GM23338 (cell line): ENCODE measurements around the gene RPS21. TPM values are rescaled to one million over a fixed set of nuclear protein-coding genes. Genes with fewer than 3 reads are reported as not detected.

ENCODE experiments used
- ATAC-seq: fragments of 200-7000 bp; cut with Tn5 transposase; 3 replicates; pipeline ENCODE4 v1.9.1; 2020
- DNase-seq: peaks from one replicate; pipeline ENCODE4 v3.0.0-alpha.2; 2015; ENCODE audit warnings: low spot score
- H2AFZ ChIP-seq: fragments of 200-600 bp; sonication (generic); 2 replicates; pipeline ENCODE4 v1.8.0; 2016; ENCODE audit warnings: antibody characterized with exemption, mild to moderate bottlenecking, moderate library complexity
- H3F3A ChIP-seq: fragments of 200-600 bp; sonication (generic); replicated peaks from 2 replicates; pipeline ENCODE4 v1.8.0; 2017; ENCODE audit warnings: antibody characterized with exemption, mixed run types, low read depth
- H3K27ac ChIP-seq: fragments of 200-600 bp; sonication (generic); 2 replicates; pipeline ENCODE4 v1.6.1; 2016; ENCODE audit warnings: low read depth
- H3K27me3 ChIP-seq: fragments of 200-600 bp; sonication (generic); 2 replicates; pipeline ENCODE4 v1.8.0; 2016; ENCODE audit warnings: mild to moderate bottlenecking, mixed run types, moderate library complexity; ENCODE audit not compliant: insufficient read depth
- H3K36me3 ChIP-seq: fragments of 200-600 bp; sonication (generic); 2 replicates; pipeline ENCODE4 v1.8.0; 2016; ENCODE audit warnings: mild to moderate bottlenecking; ENCODE audit not compliant: insufficient read depth
- H3K4me1 ChIP-seq: fragments of 200-600 bp; sonication (generic); 2 replicates; pipeline ENCODE4 v1.8.0; 2016; ENCODE audit warnings: mild to moderate bottlenecking, moderate library complexity; ENCODE audit not compliant: insufficient read depth
- H3K4me2 ChIP-seq: fragments of 200-600 bp; sonication (generic); 2 replicates; pipeline ENCODE4 v1.7.1; 2017; ENCODE audit warnings: mixed run types
- H3K4me3 ChIP-seq: fragments of 200-600 bp; sonication (generic); 2 replicates; pipeline ENCODE4 v1.6.1; 2016; ENCODE audit warnings: mixed run types
- H3K79me2 ChIP-seq: fragments of 200-600 bp; sonication (generic); replicated peaks from 2 replicates; pipeline ENCODE4 v1.8.0; 2017; ENCODE audit warnings: mild to moderate bottlenecking; ENCODE audit not compliant: insufficient read depth
- H3K9me2 ChIP-seq: fragments of 200-600 bp; sonication (generic); 2 replicates; pipeline ENCODE4 v1.8.0; 2017; ENCODE audit not compliant: insufficient read depth
- H4K20me1 ChIP-seq: fragments of 200-600 bp; sonication (generic); replicated peaks from 2 replicates; pipeline ENCODE4 v1.8.0; 2017; ENCODE audit warnings: mild to moderate bottlenecking; ENCODE audit not compliant: insufficient read depth
- H3K27ac Mint-ChIP-seq: 2 replicates; pipeline ENCODE4 v1.8.0; 2020; ENCODE audit warnings: inconsistent platforms, mild to moderate bottlenecking, moderate library complexity, mixed read lengths
- H3K27me3 Mint-ChIP-seq: 3 replicates; pipeline ENCODE4 v1.8.0; 2022; ENCODE audit warnings: low read depth, mild to moderate bottlenecking, moderate library complexity, mixed read lengths, inconsistent platforms; ENCODE audit not compliant: insufficient read depth, poor library complexity
- H3K36me3 Mint-ChIP-seq: 3 replicates; pipeline ENCODE4 v1.8.0; 2021; ENCODE audit warnings: low read depth, mild to moderate bottlenecking, inconsistent platforms, moderate library complexity, mixed read lengths
- H3K4me1 Mint-ChIP-seq: 3 replicates; pipeline ENCODE4 v1.8.0; 2020; ENCODE audit warnings: mild to moderate bottlenecking, inconsistent platforms, mixed read lengths
- H3K4me3 Mint-ChIP-seq: 3 replicates; pipeline ENCODE4 v1.8.0; 2021; ENCODE audit warnings: moderate library complexity, mild to moderate bottlenecking, inconsistent platforms, mixed read lengths
- H3K9me3 Mint-ChIP-seq: 3 replicates; pipeline ENCODE4 v1.8.0; 2020; ENCODE audit warnings: moderate library complexity, mild to moderate bottlenecking, inconsistent platforms, mixed read lengths
- CREB1 ChIP-seq: fragments of 250-450 bp; sonication (Bioruptor Pico); IDR thresholded peaks from 2 replicates; pipeline ENCODE4 v1.5.0; 2020; ENCODE audit warnings: low read depth, mild to moderate bottlenecking, moderate library complexity
- EZH2 ChIP-seq: fragments of 200-600 bp; sonication (generic); IDR thresholded peaks from one replicate; pipeline ENCODE4 v1.8.0; 2017; ENCODE audit warnings: antibody characterized with exemption, mild to moderate bottlenecking, low read depth; ENCODE audit not compliant: unreplicated experiment
- EZH2phosphoT487 ChIP-seq: fragments of 200-600 bp; sonication (generic); IDR thresholded peaks from one replicate; pipeline ENCODE4 v1.8.1; 2018; ENCODE audit warnings: antibody characterized with exemption; ENCODE audit not compliant: unreplicated experiment
- POLR2AphosphoS5 ChIP-seq: IDR thresholded peaks from 2 replicates; pipeline ENCODE4 v1.6.1; 2016; ENCODE audit warnings: antibody characterized with exemption, low read depth
- STAT1 ChIP-seq: IDR thresholded peaks from one replicate; pipeline ENCODE4 v1.6.1; 2016; ENCODE audit warnings: antibody characterized with exemption; ENCODE audit not compliant: unreplicated experiment
- ZNF114 ChIP-seq: fragments of 250-450 bp; sonication (Bioruptor Pico); IDR thresholded peaks from 2 replicates; pipeline ENCODE4 v1.5.0; 2020; ENCODE audit warnings: mild to moderate bottlenecking, moderate library complexity
- ZNF331 ChIP-seq: fragments of 250-450 bp; sonication (Bioruptor Pico); IDR thresholded peaks from 2 replicates; pipeline ENCODE4 v1.5.0; 2020; ENCODE audit warnings: low read depth, mild to moderate bottlenecking, moderate library complexity
- polyA plus RNA-seq: library from polyadenylated mRNA; unstranded; fragments of >200 nt; fragmentation: Nextera tagmentation; extraction: Ambion mirVana; gene quantifications from 2 replicates; pipeline ENCODE4 v1.2.1, GENCODE V29; 2016
- total RNA-seq: library from RNA; depleted of rRNA; stranded (reverse); fragments of >200 nt; shearing (Covaris generic); gene quantifications from 2 replicates; pipeline ENCODE4 v1.2.3, GENCODE V29; 2014
- TF ChIP-seq, protein P1 (sequence below): fragments of 250-450 bp; sonication (Bioruptor Pico); IDR thresholded peaks from 2 replicates; pipeline ENCODE4 v1.5.0; 2020; ENCODE audit warnings: mild to moderate bottlenecking, moderate library complexity
- TF ChIP-seq, protein P2 (sequence below), 2 experiments: fragments of 200-600 bp in 1 of 2; sonication (generic) in 1 of 2; conservative IDR thresholded peaks; 2 replicates each; pipeline versions ENCODE4 v1.5.1 to v1.6.1; 2016 to 2017; ENCODE audit warnings: antibody characterized with exemption in 2 of 2, low read depth in 2 of 2, mild to moderate bottlenecking in 2 of 2, moderate library complexity in 1 of 2
- TF ChIP-seq, protein P3 (sequence below): IDR thresholded peaks from one replicate; pipeline ENCODE4 v1.6.1; 2018; ENCODE audit warnings: antibody characterized with exemption; ENCODE audit not compliant: unreplicated experiment

The RPS21 gene
- total and polyA plus RNA-seq, 2 experiments from 2014 or later = 759 to 2,298 TPM

DNA sequence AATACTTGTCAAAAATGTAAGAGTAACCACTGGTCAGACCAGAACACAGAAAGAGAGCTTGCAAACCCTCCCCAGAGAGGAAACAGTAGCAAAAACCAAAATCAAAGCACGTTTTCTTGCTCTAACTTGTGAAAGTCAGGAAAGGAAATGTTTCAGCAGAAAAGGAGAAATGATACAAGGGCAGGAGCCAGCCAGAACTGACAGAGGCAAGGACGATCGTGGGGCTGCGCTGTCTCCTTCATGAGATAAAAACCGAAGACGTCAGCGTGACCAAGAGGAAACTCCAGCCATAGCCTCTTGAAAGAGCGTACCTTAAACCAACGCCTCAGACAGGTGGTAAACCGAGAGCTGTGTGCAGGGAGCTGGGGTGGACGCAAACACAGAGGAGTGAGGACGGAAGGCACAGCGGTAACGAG, 47.2 kb upstream of the RPS21 start:
- TF ChIP-seq CREB1 (CRISPR knock-in tag) (no peak), ZNF331 (no peak), POLR2AphosphoS5 (no peak), ZNF114 (CRISPR knock-in tag) (no peak), EZH2 (no peak)
- TF ChIP-seq, protein P1, sequence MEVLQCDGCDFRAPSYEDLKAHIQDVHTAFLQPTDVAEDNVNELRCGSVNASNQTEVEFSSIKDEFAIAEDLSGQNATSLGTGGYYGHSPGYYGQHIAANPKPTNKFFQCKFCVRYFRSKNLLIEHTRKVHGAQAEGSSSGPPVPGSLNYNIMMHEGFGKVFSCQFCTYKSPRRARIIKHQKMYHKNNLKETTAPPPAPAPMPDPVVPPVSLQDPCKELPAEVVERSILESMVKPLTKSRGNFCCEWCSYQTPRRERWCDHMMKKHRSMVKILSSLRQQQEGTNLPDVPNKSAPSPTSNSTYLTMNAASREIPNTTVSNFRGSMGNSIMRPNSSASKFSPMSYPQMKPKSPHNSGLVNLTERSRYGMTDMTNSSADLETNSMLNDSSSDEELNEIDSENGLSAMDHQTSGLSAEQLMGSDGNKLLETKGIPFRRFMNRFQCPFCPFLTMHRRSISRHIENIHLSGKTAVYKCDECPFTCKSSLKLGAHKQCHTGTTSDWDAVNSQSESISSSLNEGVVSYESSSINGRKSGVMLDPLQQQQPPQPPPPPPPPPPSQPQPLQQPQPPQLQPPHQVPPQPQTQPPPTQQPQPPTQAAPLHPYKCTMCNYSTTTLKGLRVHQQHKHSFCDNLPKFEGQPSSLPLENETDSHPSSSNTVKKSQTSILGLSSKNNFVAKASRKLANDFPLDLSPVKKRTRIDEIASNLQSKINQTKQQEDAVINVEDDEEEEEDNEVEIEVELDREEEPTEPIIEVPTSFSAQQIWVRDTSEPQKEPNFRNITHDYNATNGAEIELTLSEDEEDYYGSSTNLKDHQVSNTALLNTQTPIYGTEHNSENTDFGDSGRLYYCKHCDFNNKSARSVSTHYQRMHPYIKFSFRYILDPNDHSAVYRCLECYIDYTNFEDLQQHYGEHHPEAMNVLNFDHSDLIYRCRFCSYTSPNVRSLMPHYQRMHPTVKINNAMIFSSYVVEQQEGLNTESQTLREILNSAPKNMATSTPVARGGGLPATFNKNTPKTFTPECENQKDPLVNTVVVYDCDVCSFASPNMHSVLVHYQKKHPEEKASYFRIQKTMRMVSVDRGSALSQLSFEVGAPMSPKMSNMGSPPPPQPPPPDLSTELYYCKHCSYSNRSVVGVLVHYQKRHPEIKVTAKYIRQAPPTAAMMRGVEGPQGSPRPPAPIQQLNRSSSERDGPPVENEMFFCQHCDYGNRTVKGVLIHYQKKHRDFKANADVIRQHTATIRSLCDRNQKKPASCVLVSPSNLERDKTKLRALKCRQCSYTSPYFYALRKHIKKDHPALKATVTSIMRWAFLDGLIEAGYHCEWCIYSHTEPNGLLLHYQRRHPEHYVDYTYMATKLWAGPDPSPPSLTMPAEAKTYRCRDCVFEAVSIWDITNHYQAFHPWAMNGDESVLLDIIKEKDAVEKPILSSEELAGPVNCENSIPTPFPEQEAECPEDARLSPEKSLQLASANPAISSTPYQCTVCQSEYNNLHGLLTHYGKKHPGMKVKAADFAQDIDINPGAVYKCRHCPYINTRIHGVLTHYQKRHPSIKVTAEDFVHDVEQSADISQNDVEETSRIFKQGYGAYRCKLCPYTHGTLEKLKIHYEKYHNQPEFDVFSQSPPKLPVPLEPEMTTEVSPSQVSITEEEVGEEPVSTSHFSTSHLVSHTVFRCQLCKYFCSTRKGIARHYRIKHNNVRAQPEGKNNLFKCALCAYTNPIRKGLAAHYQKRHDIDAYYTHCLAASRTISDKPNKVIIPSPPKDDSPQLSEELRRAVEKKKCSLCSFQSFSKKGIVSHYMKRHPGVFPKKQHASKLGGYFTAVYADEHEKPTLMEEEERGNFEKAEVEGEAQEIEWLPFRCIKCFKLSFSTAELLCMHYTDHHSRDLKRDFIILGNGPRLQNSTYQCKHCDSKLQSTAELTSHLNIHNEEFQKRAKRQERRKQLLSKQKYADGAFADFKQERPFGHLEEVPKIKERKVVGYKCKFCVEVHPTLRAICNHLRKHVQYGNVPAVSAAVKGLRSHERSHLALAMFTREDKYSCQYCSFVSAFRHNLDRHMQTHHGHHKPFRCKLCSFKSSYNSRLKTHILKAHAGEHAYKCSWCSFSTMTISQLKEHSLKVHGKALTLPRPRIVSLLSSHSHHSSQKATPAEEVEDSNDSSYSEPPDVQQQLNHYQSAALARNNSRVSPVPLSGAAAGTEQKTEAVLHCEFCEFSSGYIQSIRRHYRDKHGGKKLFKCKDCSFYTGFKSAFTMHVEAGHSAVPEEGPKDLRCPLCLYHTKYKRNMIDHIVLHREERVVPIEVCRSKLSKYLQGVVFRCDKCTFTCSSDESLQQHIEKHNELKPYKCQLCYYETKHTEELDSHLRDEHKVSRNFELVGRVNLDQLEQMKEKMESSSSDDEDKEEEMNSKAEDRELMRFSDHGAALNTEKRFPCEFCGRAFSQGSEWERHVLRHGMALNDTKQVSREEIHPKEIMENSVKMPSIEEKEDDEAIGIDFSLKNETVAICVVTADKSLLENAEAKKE (CRISPR knock-in tag) = no peak
- H3K9me2 ChIP-seq = no peaks in the 10 kb centered on the region
- H3K36me3 ChIP-seq = peaks cover 30% of the 10 kb centered on the region
- 0 out of 2 replicates have a peak overlapping the region, but pooled peaks have one; percentile 32 for H3K27ac ChIP-seq
- H3K4me1 Mint-ChIP-seq = no peaks in the 10 kb centered on the region
- peaks cover 63% of the 10 kb centered on the region for H3K36me3 Mint-ChIP-seq
- no peaks in the 10 kb centered on the region for H3K9me3 Mint-ChIP-seq
- peaks cover 12% of the 10 kb centered on the region; the same call in 1 of the 2 replicates for H3K79me2 ChIP-seq
- H3K4me2 ChIP-seq = no peak overlapping the region
- no peak overlapping the region for H2AFZ ChIP-seq
- ATAC-seq (no peak), DNase-seq (no peak)
- peaks cover 16% of the 10 kb centered on the region; the same call in 1 of the 2 replicates for H3F3A ChIP-seq
- H3K4me3 ChIP-seq = no peak overlapping the region
- peaks cover 10% of the 10 kb centered on the region for H3K27me3 Mint-ChIP-seq
- no peaks in the 10 kb centered on the region for H3K27me3 ChIP-seq
- peak overlapping the region; percentile 10; the same call in 1 of the 2 replicates for H3K27ac Mint-ChIP-seq
- no peaks in the 10 kb centered on the region; the same call in 1 of the 2 replicates for H4K20me1 ChIP-seq
- no peak overlapping the region for H3K4me3 Mint-ChIP-seq
- no peaks in the 10 kb centered on the region for H3K4me1 ChIP-seq

DNA sequence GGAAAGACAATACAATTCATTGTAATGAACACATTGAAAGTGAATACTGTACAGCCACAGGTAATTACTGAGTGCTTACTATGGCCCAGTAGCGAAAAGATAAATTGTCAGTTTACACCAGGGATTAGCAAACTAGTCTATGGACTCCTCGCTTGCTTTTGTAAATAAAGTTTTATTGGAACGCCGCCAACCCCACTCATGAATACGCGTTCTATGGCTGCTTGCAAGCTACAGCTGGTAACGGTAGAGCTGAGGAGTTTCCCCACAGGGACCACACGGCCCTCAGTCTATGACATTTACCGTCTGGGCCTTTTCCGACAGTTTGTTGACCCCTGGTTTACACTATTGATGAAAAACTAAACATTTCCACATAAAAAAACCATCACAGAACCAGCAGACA, 44.0 kb upstream of the RPS21 start:
- Histone ChIP-seq H3K36me3 (peaks cover 39% of the 10 kb centered on the region), H3K4me1 (no peaks in the 10 kb centered on the region), H3K9me2 (no peaks in the 10 kb centered on the region), H3K27me3 (no peaks in the 10 kb centered on the region), H3K79me2 (peaks cover 14% of the 10 kb centered on the region; the same call in 1 of the 2 replicates), H4K20me1 (no peaks in the 10 kb centered on the region; the same call in 1 of the 2 replicates), H3K4me2 (no peak overlapping the region), H3K4me3 (no peak overlapping the region), H3K27ac (peak overlapping the region; percentile 69; the same call in 1 of the 2 replicates), H2AFZ (no peak overlapping the region), H3F3A (peaks cover 22% of the 10 kb centered on the region)
- ATAC-seq = no peak
- no peaks in the 10 kb centered on the region for H3K4me1 Mint-ChIP-seq
- no peak for DNase-seq
- H3K36me3 Mint-ChIP-seq = peaks cover 75% of the 10 kb centered on the region
- no peak overlapping the region for H3K4me3 Mint-ChIP-seq
- H3K9me3 Mint-ChIP-seq = peaks cover 2% of the 10 kb centered on the region; the same call in 2 of the 3 replicates
- H3K27me3 Mint-ChIP-seq = peaks cover 6% of the 10 kb centered on the region
- H3K27ac Mint-ChIP-seq = no peak overlapping the region
- no peak for TF ChIP-seq ZNF331
- TF ChIP-seq, protein P2, sequence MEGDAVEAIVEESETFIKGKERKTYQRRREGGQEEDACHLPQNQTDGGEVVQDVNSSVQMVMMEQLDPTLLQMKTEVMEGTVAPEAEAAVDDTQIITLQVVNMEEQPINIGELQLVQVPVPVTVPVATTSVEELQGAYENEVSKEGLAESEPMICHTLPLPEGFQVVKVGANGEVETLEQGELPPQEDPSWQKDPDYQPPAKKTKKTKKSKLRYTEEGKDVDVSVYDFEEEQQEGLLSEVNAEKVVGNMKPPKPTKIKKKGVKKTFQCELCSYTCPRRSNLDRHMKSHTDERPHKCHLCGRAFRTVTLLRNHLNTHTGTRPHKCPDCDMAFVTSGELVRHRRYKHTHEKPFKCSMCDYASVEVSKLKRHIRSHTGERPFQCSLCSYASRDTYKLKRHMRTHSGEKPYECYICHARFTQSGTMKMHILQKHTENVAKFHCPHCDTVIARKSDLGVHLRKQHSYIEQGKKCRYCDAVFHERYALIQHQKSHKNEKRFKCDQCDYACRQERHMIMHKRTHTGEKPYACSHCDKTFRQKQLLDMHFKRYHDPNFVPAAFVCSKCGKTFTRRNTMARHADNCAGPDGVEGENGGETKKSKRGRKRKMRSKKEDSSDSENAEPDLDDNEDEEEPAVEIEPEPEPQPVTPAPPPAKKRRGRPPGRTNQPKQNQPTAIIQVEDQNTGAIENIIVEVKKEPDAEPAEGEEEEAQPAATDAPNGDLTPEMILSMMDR (conservative IDR thresholded peaks at IDR 0.05; ENCODE audit: low read depth in 2 of 2) = no peak
- TF ChIP-seq POLR2AphosphoS5 = no peak
- TF ChIP-seq STAT1 = no peak
- TF ChIP-seq, protein P3, sequence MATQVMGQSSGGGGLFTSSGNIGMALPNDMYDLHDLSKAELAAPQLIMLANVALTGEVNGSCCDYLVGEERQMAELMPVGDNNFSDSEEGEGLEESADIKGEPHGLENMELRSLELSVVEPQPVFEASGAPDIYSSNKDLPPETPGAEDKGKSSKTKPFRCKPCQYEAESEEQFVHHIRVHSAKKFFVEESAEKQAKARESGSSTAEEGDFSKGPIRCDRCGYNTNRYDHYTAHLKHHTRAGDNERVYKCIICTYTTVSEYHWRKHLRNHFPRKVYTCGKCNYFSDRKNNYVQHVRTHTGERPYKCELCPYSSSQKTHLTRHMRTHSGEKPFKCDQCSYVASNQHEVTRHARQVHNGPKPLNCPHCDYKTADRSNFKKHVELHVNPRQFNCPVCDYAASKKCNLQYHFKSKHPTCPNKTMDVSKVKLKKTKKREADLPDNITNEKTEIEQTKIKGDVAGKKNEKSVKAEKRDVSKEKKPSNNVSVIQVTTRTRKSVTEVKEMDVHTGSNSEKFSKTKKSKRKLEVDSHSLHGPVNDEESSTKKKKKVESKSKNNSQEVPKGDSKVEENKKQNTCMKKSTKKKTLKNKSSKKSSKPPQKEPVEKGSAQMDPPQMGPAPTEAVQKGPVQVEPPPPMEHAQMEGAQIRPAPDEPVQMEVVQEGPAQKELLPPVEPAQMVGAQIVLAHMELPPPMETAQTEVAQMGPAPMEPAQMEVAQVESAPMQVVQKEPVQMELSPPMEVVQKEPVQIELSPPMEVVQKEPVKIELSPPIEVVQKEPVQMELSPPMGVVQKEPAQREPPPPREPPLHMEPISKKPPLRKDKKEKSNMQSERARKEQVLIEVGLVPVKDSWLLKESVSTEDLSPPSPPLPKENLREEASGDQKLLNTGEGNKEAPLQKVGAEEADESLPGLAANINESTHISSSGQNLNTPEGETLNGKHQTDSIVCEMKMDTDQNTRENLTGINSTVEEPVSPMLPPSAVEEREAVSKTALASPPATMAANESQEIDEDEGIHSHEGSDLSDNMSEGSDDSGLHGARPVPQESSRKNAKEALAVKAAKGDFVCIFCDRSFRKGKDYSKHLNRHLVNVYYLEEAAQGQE = no peak
- TF ChIP-seq ZNF114 (CRISPR knock-in tag) = no peak
- TF ChIP-seq EZH2phosphoT487 = no peak
